ENCODE data around the gene SCNN1A.

GRCh38 chr12:6354495-6355393 is 20.6 kb downstream of the SCNN1A start:
- no peak for TF ChIP-seq POLR2AphosphoS5 (IDR thresholded peaks at IDR 0.05)
- TF ChIP-seq, protein P1, sequence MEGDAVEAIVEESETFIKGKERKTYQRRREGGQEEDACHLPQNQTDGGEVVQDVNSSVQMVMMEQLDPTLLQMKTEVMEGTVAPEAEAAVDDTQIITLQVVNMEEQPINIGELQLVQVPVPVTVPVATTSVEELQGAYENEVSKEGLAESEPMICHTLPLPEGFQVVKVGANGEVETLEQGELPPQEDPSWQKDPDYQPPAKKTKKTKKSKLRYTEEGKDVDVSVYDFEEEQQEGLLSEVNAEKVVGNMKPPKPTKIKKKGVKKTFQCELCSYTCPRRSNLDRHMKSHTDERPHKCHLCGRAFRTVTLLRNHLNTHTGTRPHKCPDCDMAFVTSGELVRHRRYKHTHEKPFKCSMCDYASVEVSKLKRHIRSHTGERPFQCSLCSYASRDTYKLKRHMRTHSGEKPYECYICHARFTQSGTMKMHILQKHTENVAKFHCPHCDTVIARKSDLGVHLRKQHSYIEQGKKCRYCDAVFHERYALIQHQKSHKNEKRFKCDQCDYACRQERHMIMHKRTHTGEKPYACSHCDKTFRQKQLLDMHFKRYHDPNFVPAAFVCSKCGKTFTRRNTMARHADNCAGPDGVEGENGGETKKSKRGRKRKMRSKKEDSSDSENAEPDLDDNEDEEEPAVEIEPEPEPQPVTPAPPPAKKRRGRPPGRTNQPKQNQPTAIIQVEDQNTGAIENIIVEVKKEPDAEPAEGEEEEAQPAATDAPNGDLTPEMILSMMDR (IDR thresholded peaks at IDR 0.05) = no peak

Data from esophagus muscularis mucosa (tissue), 3 donors.